Measurements from ENCODE around the gene NLRP6.
"Not testable (repeated sequence)": the region's sequence is repeated elsewhere in the genome, so short reads cannot be mapped to it uniquely, and the experiment has no call there.

NLRP6 gene

GRCh38 chr11:324593-325517 lies 46.6 kb downstream of the NLRP6 start:
- not testable (repeated sequence) for DNase-seq (ENCODE audit: low read depth in 2 of 2)

DNA sequence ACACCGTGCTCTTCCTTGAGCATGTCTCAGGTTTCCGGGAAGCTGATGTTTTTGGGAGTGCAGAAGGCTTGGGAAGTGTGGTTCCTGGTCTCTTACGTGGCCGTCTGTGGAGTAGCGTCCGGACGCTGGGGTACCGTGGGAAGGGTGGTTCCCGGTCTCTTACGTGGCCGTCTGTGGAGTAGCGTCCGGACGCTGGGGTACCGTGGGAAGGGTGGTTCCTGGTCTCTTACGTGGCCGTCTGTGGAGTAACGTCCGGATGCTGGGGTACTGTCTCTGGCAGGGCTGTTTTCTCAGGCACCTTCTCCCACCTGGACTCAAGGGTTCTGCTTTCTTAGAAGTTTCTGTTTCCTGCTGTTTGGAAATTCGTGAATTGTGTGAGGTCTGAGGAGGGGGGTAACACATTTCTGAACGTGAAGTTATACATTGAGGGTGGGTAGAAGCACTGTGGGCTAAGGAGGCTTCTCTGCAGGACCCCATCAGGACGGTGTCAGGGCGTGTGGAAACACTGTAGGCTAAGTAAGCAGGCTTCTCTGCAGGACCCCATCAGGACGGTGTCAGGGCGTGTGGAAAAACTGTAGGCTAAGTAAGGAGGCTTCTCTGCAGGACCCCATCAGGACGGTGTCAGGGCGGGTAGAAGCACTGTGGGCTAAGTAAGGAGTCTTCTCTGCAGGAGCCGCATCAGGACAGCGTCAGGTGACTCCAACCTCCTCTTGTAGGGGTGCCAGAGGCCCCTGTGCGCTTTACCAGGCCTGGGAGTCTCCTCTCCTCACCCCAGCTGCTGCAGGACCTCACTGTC lies 47.8 kb downstream of the NLRP6 start:
- DNase-seq (ENCODE audit: low read depth in 2 of 2) = no peak

GRCh38 chr11:326592-326841 lies 48.3 kb downstream of the NLRP6 start:
- no peak for DNase-seq (ENCODE audit: low read depth in 2 of 2)

- DNase-seq (ENCODE audit: low read depth in 2 of 2) = no peak
These were observed 48.8 kb downstream of the NLRP6 start for GRCh38 chr11:326842-327580.

DNA sequence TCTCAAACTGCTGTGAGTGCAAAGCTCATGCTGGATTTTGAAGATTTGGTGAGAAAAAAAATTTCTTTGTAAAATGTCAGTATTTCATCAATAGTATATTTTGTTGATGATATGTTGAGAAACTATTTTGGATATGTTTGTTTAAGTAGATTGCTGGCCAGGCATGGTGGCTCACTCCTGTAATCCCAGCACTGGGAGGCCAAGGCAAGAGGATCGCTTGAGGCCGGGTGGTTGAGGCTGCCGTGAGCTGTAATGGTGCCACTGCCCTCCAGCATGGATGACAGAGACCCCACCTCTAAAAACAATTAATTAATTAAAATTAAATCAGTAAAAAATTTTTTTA lies 49.3 kb downstream of the NLRP6 start:
- no peak for DNase-seq (ENCODE audit: low read depth in 2 of 2)

DNA sequence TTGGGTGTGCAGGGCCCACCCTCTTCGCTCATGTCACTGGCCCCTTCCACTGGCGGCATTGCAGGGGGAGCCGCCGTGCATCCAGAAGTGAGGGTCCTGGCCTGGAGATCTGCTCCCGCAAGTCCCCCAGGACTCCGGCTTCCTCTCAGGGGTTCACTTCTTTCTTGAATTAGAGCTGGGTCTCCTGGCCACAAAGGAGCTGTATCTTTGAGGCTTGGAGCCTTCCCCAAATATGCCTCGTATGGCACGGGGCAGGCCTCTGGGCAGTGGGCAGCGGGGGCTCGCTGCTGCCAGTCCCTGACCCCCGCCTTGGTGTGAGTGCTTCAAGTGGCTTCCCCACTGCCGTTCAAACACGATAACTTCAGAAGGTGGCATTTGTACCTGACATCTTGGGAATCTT lies 49.8 kb downstream of the NLRP6 start:
- no peak for DNase-seq (ENCODE audit: low read depth in 2 of 2)

- not testable (repeated sequence) for DNase-seq (ENCODE audit: low read depth in 2 of 2)
These were observed 50.4 kb downstream of the NLRP6 start for GRCh38 chr11:328516-329100.

DNA sequence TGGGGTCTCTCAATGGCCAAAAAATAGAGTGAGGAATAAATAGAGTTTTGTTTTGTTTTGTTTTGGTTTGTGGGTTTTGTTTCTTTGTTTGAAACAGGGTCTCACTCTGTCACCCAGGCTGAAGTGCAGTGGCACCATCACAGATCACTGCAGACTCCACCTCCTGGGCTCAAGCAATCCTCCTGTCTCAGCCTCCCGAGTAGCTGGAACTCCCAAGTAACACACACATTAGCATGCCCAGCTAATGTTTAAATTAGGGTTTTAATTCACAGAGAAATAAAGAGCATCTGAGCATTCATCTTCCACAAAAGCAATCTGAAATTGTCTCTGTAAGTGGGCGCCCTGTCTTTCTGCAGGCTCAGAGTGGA lies 51.7 kb downstream of the NLRP6 start:
- DNase-seq (ENCODE audit: low read depth in 2 of 2) = no peak

GRCh38 chr11:330307-330693 lies 52.1 kb downstream of the NLRP6 start:
- no peak for DNase-seq (ENCODE audit: low read depth in 2 of 2)

- no peak for DNase-seq (ENCODE audit: low read depth in 2 of 2)
These were observed 52.6 kb downstream of the NLRP6 start for GRCh38 chr11:330694-331357.

DNA sequence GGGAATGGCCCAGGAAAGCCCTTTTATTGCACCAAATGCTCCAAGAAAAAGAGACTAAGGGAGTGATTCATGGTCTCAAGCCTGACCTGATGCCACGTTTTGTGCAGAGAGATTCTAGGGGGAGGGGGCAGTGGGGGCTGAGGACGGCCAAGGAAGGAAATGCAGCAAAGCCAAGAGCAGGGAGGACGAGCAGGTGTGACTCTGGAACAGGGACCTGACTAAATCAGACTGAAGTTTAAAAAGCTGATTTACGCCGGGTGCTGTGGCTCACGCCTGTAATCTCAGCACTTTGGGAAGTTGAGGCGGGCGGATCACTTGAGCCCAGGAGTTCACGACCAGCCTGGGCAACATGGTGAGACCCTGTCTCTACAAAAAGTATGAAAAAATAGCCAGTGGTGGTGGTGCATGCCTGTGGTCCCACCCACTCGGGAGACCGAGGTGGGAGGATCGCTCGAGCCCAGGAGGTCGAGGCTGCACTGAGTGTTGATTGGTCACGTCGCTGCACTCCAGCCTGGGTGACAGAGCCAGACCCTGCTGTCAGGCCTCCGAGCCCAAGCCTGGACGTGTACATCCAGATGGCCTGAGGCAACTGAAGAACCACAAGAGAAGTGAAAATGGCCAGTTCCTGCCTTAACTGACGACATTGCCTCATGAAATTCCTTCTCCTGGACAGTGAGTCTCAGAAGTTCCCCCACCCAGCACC lies 53.3 kb downstream of the NLRP6 start:
- no peak for DNase-seq (ENCODE audit: low read depth in 2 of 2)

DNA sequence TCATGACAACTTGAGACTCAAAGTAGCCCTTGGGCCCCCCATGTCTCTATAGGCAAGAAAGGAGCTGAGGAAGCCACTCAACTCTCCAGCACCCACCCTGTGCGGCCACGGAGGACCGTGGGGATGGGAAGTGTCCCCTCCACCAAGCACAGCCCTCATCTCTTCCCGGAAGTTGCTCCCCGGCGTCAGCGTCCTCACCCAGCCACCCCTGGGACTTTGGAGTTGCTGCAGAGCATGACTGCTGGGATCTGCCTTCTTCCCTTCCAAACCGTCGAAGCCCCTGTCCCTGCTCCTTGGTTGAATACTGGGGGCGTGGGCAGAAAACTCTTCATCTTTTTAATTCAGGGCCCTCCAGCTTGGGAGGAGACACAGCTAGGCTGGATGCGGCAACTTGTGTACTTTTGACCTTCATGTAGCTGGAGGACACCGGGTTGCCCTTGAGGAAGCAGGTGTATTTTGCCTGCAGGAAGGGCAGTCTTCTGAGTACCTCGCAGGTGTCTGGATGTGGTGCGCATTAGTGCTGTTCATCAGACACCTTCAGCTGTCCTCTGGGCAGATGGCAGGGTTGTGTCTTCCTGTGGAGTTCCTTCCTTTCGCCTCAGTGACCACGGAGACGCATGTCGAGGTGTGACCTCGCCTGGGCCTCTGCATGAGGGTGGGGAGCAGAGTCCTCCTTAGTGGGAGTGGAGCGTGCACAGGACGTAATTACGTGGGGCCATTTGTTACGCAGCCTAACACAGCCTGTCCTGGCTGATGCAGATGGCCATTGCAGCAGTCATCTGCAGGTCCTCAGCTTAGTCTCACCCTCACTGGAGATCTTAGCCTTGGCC lies 54.7 kb downstream of the NLRP6 start:
- no peak for DNase-seq (ENCODE audit: low read depth in 2 of 2)

DNA sequence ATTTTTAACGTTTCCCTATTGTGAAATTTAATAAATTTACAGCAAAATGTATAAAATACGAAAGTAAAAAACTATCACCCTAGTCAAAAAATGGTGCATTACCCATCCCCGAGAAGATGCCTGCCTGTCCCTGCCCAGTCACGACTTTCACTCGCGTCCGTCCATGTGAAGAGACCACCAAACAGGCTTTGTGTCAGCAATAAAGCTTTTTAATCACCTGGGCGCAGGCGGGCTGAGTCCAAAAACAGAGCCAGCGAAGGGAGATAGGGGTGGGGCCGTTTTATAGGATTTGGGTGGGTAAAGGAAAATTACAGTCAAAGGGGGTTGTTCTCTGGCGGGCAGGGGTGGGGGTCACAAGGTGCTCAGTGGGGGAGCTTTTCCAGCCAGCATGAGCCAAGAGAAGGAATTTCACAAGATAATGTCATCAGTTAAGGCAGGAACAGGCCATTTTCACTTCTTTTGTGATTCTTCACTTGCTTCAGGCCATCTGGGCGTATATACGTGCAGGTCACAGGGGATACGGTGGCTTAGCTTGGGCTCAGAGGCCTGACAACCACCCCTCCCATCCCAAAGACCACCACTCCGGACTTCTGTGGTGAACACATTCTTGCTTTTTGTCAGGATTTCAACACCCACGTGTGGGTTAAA lies 55.5 kb downstream of the NLRP6 start:
- DNase-seq (ENCODE audit: low read depth in 2 of 2) = not testable (repeated sequence)

DNA sequence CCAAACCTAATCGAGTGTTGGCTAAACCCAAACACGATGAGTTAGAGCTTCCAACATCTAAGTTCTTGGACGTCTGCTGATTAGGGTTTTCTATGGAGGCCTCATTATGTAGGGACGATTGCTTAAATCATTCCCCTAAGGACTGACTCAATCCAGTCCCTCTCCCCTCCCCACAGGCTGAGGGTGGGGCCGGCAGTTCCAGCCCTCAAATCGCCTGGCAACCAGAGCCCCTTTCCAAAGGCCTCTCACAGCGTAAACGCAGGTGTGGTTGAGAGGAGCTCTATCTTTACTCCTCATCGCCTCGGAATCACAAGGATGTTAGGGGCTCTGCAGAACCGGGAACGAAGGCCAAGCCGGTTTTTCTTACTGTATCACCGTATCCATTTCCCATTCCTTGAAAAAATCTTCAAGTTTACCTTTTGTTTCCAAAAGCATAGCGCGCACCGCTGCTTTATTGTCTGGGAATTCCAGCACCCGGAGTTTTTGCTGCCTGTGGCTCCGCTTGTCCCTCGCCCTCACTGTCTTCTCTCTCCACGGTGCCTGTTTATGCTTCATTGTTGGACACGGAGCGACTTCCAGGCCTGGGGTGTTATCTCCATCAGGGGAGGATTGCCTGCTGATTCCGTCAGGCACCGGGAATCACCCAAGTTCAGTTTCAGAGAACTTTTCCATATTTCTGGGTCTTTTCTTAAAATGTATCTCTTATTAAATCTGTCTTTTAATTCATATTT lies 56.2 kb downstream of the NLRP6 start:
- no peak for DNase-seq (ENCODE audit: low read depth in 2 of 2)

Data from stimulated activated CD8-positive, alpha-beta memory T cell treated with anti-CD3 and anti-CD28 coated beads, Interleukin-15, amount 100 ng/mL, for 4 hours (primary cell).